ENCODE measurements around the gene TRABD2B. TPM values are rescaled to one million over a fixed set of nuclear protein-coding genes. Genes with fewer than 3 reads are reported as not detected.

TRABD2B gene
- polyA plus RNA-seq, 12 donors, result 2.6 to 11.0 (median 4.7) TPM; not detected in 1

- no peak for DNase-seq
Measured at GRCh38 chr1:48023488-48023887, 26.3 kb upstream of the TRABD2B start.

DNA sequence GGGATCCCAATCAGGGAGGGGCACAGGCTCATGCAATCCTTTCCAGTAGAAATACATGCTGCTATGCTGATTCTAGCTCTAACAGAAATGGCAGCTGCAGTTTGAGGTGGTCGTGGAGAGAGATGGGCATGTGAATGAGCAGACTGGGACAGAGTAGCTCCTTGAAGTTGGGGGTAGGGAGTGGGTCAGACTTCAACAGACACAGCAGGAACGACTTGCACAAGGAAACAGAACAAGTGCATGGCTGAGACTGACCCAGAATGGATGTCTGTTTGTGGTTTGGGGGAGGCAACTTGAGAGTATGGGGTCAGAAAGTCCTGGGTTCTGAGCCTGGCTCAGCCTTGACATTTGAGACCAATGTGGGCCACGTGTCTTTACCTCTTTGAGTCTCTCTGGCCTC, 25.1 kb upstream of the TRABD2B start:
- no peak for DNase-seq

DNA sequence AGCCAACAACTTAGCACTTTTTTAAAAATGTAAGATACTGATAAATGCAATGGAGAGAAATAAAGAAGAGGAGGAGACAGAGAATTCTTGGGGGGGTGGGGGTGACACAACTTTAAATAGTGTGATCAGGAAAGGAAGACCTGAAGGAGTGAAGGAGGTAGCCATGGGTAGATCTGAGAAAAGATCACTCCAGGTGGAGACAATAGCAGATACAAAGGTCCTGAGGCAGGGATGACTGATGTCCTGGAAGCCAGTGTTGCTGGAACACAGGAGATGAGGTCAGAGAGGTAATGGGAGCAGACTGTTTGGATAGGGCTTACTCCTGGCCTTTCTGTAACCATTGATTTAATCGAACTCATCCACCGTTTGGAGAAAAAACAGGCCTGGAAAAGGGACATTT, 24.6 kb upstream of the TRABD2B start:
- DNase-seq, result no peak

DNA sequence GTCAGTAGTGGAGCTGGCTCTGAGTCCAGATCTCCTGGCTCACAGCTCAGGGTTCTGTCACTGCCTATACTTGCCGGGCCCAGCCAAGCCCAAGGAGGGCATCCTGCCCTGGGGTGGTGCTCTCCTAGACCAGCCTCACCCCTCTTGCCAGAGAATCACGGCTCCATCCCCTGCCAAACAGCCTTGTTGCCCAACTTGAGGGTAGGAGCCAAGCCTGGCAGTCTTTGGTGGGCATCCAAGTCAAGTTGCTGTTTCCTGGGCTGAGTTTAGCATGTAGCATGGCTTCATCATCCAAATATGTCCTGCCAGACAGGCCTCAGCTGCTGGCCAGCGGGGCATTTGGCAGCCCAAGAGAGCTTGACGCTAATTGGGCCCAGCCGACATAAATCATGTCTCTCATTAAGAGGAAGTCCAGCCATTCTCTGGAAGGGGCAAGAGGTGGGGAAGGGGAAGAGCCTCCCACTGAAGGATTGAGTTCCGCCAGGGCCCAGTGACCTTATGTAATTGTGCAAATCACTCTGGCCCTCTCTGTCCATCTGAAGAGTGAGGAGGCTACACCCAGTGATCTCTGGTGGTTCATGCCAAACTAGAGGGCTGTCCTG, 22.6 kb upstream of the TRABD2B start:
- no peak for DNase-seq

- DNase-seq, result no peak
Measured at GRCh38 chr1:48018799-48019198, 21.6 kb upstream of the TRABD2B start.

DNA sequence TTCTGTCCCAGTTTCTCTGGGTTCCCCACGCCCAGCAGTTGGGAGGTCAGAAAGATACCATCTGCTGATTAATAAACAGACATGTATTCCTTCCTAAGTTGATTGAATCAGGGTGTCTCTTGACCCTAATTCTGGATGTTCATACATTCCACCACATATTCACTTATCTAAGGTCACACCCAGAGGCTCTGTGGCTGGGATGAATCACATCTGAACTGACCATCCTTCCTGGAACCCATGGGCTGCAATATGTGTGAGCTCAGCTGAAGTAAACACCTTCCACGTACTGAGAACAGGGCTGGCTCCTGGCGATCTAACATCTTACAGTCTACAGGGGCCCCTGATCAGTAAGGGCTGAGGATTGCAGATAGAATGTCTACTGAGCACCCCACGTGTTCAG, 20.5 kb upstream of the TRABD2B start:
- DNase-seq, result no peak

- DNase-seq, result no peak
Measured at GRCh38 chr1:48016515-48016914, 19.3 kb upstream of the TRABD2B start.

DNA sequence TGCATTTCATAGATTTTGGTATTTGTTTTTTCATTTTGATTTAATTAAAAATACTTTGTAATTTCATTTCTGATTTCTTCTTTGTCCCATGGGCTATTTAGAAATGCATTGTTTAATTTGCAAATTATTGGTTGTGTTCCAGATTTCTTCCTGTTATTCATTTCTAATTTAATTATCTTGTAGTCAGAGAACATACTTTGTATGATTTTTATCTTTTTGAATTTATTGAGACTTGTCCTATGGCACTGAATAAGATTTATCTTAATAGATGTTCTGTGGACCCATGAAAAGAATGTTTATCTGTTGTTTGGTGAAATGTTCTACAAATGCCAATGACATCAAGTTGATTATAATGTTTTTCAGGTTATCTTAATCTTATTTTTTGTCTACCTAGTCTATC, 16.1 kb upstream of the TRABD2B start:
- DNase-seq, result no peak

- DNase-seq, result no peak
Measured at GRCh38 chr1:48007047-48007446, 9.9 kb upstream of the TRABD2B start.

DNA sequence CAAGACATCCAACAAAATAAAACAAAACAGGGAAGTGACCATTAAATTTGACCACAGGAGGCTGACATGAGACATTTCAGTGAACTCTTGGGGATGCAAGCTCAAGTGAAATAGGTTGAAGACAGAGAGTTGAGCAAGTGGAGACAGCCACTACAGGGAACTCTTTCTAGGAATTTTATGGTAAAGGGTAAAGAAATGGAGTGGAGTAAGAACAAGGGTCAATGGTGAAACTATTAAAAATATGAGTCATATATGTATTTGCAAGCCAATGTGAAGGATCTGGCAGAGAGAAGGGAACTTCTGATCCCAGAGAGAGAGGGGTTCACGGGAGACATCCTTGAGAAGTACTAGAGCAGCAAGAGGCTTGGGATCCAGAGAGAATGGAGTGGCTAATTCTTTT, 9.1 kb upstream of the TRABD2B start:
- no peak for DNase-seq

- no peak for DNase-seq
Measured at GRCh38 chr1:48005253-48006117, 8.3 kb upstream of the TRABD2B start.

GRCh38 chr1:48003741-48004531, 6.8 kb upstream of the TRABD2B start:
- DNase-seq, result no peak

DNA sequence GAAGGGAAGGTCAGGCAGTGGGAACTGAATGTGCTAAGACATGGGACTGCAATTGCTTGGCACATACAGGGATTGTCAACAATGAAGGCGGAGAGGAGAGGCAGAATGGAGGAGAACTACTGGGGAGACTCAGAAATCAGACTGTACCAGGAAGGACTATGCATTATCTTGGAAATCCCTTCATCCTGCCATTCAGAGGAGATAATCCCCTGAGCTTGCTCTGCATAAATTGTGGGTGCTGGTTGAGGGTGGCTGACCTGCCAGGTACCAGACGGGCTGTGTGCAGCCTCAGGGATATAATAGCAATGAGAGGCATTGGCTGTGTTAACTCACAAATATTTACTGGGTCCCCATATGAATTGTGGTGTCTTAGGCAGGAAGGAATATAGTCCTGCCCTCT, 5.0 kb upstream of the TRABD2B start:
- no peak for DNase-seq

- no peak for DNase-seq
Measured at GRCh38 chr1:48001696-48002095, 4.5 kb upstream of the TRABD2B start.

GRCh38 chr1:48000883-48001282, 3.7 kb upstream of the TRABD2B start:
- no peak for DNase-seq

DNA sequence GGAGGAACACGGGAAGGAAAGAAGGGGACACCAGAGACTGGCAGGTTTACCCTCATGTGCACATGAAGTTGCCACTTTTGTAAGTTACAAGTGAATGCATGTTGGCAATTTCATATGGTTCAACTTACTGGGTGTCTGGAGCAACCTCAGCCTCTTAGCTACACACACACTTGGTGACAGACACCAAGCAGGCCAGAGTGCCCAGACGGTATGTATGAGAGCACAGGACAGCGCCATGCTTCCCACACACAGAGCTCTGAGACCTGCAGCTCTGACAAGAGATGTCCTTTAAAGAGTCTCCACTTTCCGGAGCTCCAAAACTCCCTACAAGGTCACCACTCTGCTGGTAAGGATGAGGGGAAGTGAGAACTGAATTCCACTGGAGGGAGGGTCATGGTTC, 1.9 kb upstream of the TRABD2B start:
- no peak for DNase-seq

- no peak for DNase-seq
Measured at GRCh38 chr1:47998396-47998990, 1.3 kb upstream of the TRABD2B start.

- no peak for DNase-seq
Measured at GRCh38 chr1:47996406-47997226, 569 bp downstream of the TRABD2B start.

- no peak for DNase-seq
Measured at GRCh38 chr1:47996060-47996405, 1.2 kb downstream of the TRABD2B start.

DNA sequence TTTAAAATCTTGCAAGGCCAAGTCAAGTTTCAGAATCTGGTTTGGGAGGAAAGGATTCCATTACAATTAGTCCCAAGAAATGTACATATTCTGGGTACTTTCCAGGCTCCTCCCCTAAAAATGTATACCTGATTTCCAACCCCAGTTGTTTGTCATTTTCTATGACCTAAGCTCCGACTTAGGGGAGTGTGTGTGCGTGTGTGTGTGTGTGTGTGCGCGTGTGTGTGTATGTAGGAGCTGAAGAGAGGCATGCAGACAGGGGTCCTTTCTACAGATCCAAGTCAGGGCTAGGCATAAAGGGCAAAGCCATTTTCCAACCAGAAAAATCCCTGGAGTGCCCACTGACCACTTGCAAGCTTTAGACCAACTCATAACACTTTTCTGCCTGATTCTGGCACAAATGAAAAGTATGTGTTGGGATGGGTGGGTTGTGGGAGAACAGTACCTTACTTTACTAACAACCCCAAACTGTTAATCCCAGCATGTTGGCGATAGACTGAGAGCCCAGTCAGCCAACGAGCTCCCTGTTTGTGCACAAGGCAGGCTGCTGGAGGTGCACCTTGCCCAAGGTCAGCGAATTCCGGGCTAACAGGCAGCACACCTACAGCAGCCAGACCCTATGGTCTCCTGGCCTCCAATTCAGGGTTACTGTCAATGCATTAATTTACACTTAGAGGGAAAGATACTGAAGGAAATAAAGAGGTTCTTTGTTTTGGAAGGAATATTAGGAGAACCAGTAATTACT, 1.7 kb downstream of the TRABD2B start:
- DNase-seq, result no peak

All from muscle of arm (tissue), 12 donors.